Measurements from ENCODE around the gene CXCL8. TPM values are rescaled to one million over a fixed set of nuclear protein-coding genes. Genes with fewer than 3 reads are reported as not detected.

The CXCL8 gene
- total RNA-seq, 1 donor from 2014 or later: 0.30 TPM

GRCh38 chr4:73705056-73705432, 35.3 kb upstream of the CXCL8 start:
- peak overlapping the region; percentile 76 for H3K27ac ChIP-seq (replicated peaks)
- no peak overlapping the region for H3K4me3 ChIP-seq
- H3K27me3 ChIP-seq (ENCODE audit: low read depth): no peaks in the 10 kb centered on the region
- peaks cover 21% of the 10 kb centered on the region for H3K4me1 ChIP-seq
- H3K36me3 ChIP-seq: no peaks in the 10 kb centered on the region
- no peak for DNase-seq
- no peak for TF ChIP-seq CTCF (IDR thresholded peaks at IDR 0.05; ENCODE audit: borderline replicate concordance)
- H3K9me3 ChIP-seq (replicated peaks): no peaks in the 10 kb centered on the region
- intact Hi-C loops (cut with micrococcal nuclease): no loop called here

DNA sequence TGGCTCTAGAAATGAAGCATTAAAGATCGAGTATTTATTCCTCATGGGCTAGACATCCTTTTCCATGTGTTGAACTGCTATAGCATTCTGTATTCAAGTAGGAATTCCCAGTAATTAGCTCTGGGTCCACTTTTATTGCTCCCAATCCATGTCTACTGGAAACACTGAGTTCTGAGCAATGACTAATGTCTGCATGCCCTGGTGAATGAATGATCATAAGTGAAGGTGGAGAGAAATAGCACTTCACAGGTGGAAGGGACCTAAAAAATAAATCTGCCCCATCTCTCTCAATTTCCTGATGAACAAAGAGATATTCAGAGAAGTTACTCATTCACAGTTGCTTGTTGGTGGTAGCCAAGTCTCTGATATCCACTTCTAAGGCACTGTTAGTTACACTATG, 34.6 kb upstream of the CXCL8 start:
- H3K4me3 ChIP-seq: no peak overlapping the region
- H3K27ac ChIP-seq (replicated peaks): peak overlapping the region; percentile 76
- intact Hi-C loops (cut with micrococcal nuclease): no loop called here
- H3K27me3 ChIP-seq (ENCODE audit: low read depth): no peaks in the 10 kb centered on the region
- no peak for TF ChIP-seq CTCF (IDR thresholded peaks at IDR 0.05; ENCODE audit: borderline replicate concordance)
- H3K4me1 ChIP-seq: peaks cover 21% of the 10 kb centered on the region
- no peaks in the 10 kb centered on the region for H3K9me3 ChIP-seq (replicated peaks)
- no peak for DNase-seq
- no peaks in the 10 kb centered on the region for H3K36me3 ChIP-seq

GRCh38 chr4:73706811-73707210, 33.6 kb upstream of the CXCL8 start:
- no peak for TF ChIP-seq CTCF (IDR thresholded peaks at IDR 0.05; ENCODE audit: borderline replicate concordance)
- H3K4me3 ChIP-seq: no peak overlapping the region
- intact Hi-C loops (cut with micrococcal nuclease): no loop called here
- no peaks in the 10 kb centered on the region for H3K27me3 ChIP-seq (ENCODE audit: low read depth)
- no peaks in the 10 kb centered on the region for H3K36me3 ChIP-seq
- no peaks in the 10 kb centered on the region for H3K9me3 ChIP-seq (replicated peaks)
- no peak overlapping the region for H3K27ac ChIP-seq (replicated peaks)
- peaks cover 21% of the 10 kb centered on the region for H3K4me1 ChIP-seq
- DNase-seq: no peak

- no peak for TF ChIP-seq CTCF (IDR thresholded peaks at IDR 0.05; ENCODE audit: borderline replicate concordance)
- Histone ChIP-seq H3K36me3 (no peaks in the 10 kb centered on the region), H3K27ac (replicated peaks) (peak overlapping the region; percentile 21), H3K4me1 (peaks cover 21% of the 10 kb centered on the region), H3K27me3 (ENCODE audit: low read depth) (no peaks in the 10 kb centered on the region), H3K9me3 (replicated peaks) (no peaks in the 10 kb centered on the region), H3K4me3 (no peak overlapping the region)
- DNase-seq: no peak
- intact Hi-C loops (cut with micrococcal nuclease): no loop called here
Measured at GRCh38 chr4:73707269-73707875, 33.0 kb upstream of the CXCL8 start.

GRCh38 chr4:73707918-73708577, 32.3 kb upstream of the CXCL8 start:
- intact Hi-C loops (cut with micrococcal nuclease): no loop called here
- H3K9me3 ChIP-seq (replicated peaks): no peaks in the 10 kb centered on the region
- H3K4me1 ChIP-seq: peaks cover 21% of the 10 kb centered on the region
- no peaks in the 10 kb centered on the region for H3K36me3 ChIP-seq
- DNase-seq: peak; percentile 54
- H3K27ac ChIP-seq (replicated peaks): peak overlapping the region; percentile 21
- no peaks in the 10 kb centered on the region for H3K27me3 ChIP-seq (ENCODE audit: low read depth)
- H3K4me3 ChIP-seq: no peak overlapping the region
- TF ChIP-seq CTCF (IDR thresholded peaks at IDR 0.05; ENCODE audit: borderline replicate concordance): no peak
